A673 (cell line): ENCODE measurements around the gene SYN1.

Experiments
- EZH2 ChIP-seq: fragments of 200-600 bp; sonication (generic); IDR thresholded peaks from 2 replicates; pipeline ENCODE4 v1.6.1; 2017; ENCODE audit warnings: borderline replicate concordance, low read depth, mild to moderate bottlenecking, mixed read lengths, antibody characterized with exemption, low read length; ENCODE audit not compliant: poor library complexity, severe bottlenecking
- TF ChIP-seq, protein P1 (sequence below): fragments of 300-800, 200-600 bp; sonication (generic); conservative IDR thresholded peaks from 2 replicates; pipeline ENCODE4 v1.5.1; 2017; ENCODE audit warnings: low read depth, mild to moderate bottlenecking, antibody characterized with exemption, low read length, moderate library complexity, mixed read lengths

- TF ChIP-seq, protein P1, sequence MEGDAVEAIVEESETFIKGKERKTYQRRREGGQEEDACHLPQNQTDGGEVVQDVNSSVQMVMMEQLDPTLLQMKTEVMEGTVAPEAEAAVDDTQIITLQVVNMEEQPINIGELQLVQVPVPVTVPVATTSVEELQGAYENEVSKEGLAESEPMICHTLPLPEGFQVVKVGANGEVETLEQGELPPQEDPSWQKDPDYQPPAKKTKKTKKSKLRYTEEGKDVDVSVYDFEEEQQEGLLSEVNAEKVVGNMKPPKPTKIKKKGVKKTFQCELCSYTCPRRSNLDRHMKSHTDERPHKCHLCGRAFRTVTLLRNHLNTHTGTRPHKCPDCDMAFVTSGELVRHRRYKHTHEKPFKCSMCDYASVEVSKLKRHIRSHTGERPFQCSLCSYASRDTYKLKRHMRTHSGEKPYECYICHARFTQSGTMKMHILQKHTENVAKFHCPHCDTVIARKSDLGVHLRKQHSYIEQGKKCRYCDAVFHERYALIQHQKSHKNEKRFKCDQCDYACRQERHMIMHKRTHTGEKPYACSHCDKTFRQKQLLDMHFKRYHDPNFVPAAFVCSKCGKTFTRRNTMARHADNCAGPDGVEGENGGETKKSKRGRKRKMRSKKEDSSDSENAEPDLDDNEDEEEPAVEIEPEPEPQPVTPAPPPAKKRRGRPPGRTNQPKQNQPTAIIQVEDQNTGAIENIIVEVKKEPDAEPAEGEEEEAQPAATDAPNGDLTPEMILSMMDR, result no peak
- TF ChIP-seq EZH2, result no peak
These were observed 27.0 kb upstream of the SYN1 start for GRCh38 chrX:47646636-47647035.
